OCI-LY3 (cell line): ENCODE measurements around the gene TMPRSS2.

Experiments used
- EZH2phosphoT487 ChIP-seq: fragments of 200-600 bp; shearing (Covaris generic); IDR thresholded peaks from 2 replicates; pipeline ENCODE4 v1.6.1; 2018; ENCODE audit warnings: antibody characterized with exemption, mixed run types, low read depth
- TF ChIP-seq, protein P1 (sequence below): fragments of 200-600, 300-600 bp; sonication (generic); IDR thresholded peaks from 2 replicates; pipeline ENCODE4 v1.5.1; 2014; ENCODE audit warnings: antibody characterized with exemption, low read length, low read depth

DNA sequence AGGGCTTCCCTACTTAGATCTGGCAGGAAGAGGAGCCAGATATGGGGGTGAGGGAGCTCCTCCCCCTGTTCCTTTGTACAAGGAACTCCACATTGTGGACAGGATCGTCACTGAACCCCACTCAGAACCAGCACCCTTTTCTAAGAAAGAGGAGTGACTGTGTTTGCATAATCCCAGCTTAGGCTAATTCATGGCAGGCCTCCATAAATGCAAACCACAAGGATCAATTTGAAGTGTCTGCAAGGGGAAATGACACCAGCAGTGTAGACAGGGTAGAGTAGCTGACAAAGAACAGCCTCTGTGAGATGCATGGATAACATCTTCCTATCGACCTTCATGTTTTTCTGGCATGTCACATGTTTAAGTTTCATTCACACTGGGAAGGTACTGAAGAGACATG, 70.2 kb downstream of the TMPRSS2 start:
- TF ChIP-seq, protein P1, sequence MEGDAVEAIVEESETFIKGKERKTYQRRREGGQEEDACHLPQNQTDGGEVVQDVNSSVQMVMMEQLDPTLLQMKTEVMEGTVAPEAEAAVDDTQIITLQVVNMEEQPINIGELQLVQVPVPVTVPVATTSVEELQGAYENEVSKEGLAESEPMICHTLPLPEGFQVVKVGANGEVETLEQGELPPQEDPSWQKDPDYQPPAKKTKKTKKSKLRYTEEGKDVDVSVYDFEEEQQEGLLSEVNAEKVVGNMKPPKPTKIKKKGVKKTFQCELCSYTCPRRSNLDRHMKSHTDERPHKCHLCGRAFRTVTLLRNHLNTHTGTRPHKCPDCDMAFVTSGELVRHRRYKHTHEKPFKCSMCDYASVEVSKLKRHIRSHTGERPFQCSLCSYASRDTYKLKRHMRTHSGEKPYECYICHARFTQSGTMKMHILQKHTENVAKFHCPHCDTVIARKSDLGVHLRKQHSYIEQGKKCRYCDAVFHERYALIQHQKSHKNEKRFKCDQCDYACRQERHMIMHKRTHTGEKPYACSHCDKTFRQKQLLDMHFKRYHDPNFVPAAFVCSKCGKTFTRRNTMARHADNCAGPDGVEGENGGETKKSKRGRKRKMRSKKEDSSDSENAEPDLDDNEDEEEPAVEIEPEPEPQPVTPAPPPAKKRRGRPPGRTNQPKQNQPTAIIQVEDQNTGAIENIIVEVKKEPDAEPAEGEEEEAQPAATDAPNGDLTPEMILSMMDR, result no peak
- TF ChIP-seq EZH2phosphoT487, result no peak
